Stimulated activated memory B cell treated with anti-CD40 and anti-IgM and Interleukin-4, amounts not matched to agents 10 μg/mL and 1 μg/mL and 100 μg/mL, for 72 hours (primary cell): ENCODE data around the gene UBASH3A.

Source experiments
- ATAC-seq: fragments of 150-1000 bp; cut with Tn5 transposase; 2 replicates; pipeline ENCODE4 v1.10.0; 2021
- H3K27ac Mint-ChIP-seq: one replicate; pipeline ENCODE4 v1.8.0; 2022; ENCODE audit warnings: mild to moderate bottlenecking, mixed read lengths
- H3K27me3 Mint-ChIP-seq: one replicate; pipeline ENCODE4 v1.8.0; 2022; ENCODE audit warnings: mixed read lengths
- H3K36me3 Mint-ChIP-seq: one replicate; pipeline ENCODE4 v1.8.0; 2022; ENCODE audit warnings: mixed read lengths
- H3K4me1 Mint-ChIP-seq: one replicate; pipeline ENCODE4 v1.8.0; 2022; ENCODE audit warnings: mixed read lengths
- H3K4me3 Mint-ChIP-seq: one replicate; pipeline ENCODE4 v1.8.0; 2022; ENCODE audit warnings: mild to moderate bottlenecking, moderate library complexity, mixed read lengths
- H3K9me3 Mint-ChIP-seq: one replicate; pipeline ENCODE4 v1.8.0; 2022; ENCODE audit warnings: mixed read lengths

Gene UBASH3A

DNA sequence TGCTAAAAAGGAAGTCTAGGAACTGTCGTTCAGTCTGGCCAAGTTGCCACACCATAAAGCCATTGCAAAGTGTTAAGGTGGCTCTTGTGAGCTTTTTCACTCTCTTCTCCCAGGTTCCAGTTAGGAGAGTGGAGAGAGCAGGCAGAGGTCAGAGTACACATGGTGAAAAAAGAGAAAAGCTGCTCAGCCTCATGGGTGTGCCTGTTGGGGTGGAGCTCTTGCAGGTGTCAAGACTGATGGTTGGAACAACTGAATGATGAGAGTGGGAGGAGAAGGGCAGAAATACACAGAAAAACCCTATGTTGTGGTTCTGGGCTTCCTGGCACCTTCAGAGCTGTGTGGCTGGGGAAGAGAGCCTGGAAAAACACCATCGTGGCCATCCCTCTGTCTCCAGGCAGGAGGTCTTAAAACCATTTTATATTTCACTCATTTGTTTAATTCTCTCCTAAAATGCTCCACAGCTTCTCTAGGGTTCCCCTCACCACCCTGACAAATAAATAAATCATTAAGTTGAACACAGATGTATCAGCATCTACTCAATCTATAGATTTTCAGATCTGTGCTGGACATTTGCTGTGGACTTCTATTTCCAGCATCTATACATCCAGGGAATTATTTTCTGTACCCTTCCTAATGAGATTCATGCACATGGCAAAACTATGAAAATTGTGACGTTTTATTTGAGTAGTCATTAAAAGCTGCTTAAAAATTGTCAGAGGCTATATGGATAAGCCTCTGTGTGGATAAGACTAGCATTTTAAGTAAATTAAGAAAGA lies 17.5 kb downstream of the UBASH3A start:
- Mint-ChIP-seq H3K27ac (no peak overlapping the region), H3K4me3 (no peak overlapping the region), H3K9me3 (peaks cover 8% of the 10 kb centered on the region), H3K4me1 (peaks cover 59% of the 10 kb centered on the region), H3K36me3 (no peaks in the 10 kb centered on the region), H3K27me3 (peaks cover 15% of the 10 kb centered on the region)
- no peak for ATAC-seq

DNA sequence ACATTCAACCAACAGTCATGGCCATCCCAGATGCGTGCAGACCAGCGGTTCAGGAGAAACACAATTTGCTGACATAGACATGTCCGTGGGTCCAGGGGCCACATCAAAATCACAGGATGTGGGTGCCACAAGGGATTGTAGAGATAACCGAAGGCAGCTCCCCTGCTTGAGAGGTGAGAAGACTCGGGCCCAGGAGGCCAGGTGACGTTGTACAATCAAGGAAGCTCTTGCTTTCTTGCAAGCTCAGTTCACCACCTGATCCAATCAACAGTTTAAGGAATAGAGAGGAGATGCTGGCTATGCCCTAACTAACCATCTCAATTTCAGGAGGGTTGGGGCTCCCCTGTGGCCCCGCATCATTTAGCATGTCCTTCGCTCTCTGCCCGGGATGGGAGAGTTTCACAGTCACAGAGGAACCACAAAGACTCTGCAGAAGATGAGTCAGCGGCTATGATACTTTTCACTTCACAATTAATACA lies 19.5 kb downstream of the UBASH3A start:
- ATAC-seq: peak; percentile 82
- Mint-ChIP-seq H3K27ac (no peak overlapping the region), H3K4me1 (peaks cover 48% of the 10 kb centered on the region), H3K27me3 (peaks cover 28% of the 10 kb centered on the region), H3K36me3 (no peaks in the 10 kb centered on the region), H3K9me3 (peaks cover 8% of the 10 kb centered on the region), H3K4me3 (no peak overlapping the region)

DNA sequence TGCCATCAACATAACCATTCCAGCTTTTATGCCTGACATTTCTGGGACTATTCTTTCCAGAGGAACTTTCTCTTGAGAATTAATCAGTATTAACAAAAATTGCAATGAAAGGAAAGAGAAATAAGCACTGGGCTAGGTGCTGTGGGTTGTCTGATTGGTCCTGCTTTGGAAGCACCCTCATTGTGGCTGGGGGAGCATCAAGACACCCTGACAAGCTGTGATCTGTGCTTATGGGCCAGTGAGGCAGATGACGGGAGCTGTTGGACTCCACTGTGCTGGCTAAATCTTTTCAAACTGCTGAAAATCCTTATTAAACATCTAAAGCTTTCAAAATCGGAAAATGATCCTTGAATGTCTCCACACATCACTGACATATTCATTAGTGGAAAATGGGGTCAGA lies 20.0 kb downstream of the UBASH3A start:
- Mint-ChIP-seq H3K4me3 (no peak overlapping the region), H3K36me3 (no peaks in the 10 kb centered on the region), H3K27ac (no peak overlapping the region), H3K4me1 (peaks cover 48% of the 10 kb centered on the region), H3K9me3 (peaks cover 8% of the 10 kb centered on the region), H3K27me3 (peaks cover 29% of the 10 kb centered on the region)
- no peak for ATAC-seq

DNA sequence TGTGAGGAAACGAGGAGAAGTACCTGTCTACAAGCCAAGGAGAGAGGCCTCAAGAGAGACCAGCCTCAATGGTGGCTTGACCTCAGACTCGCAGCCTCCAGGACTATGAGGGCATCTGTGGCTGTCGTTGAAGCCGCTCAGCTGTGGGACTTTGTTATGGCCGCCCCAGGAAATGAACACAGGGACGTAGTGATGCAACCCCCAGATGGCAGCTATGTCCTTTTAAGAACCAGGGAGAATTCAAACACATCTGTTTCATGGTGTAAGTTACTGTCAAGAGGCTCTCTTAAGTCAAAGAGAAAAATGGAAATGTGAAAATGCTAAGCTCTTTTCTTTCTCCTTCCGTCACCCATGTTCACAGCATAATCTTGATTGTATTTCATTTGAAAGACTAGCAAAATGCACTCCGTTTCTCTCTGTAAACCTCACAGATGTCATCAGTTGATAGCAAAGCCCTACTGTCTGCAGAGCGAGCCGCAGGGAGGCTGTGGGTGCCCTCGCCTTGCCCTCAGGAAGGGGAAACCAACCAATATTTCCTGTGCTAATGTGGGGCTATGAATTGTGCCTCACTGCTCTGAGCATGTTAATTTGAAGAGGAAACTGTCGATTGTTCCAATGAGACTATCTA lies 21.3 kb downstream of the UBASH3A start:
- Mint-ChIP-seq H3K9me3 (peaks cover 8% of the 10 kb centered on the region), H3K4me1 (peaks cover 48% of the 10 kb centered on the region), H3K4me3 (no peak overlapping the region), H3K27ac (peak overlapping the region; percentile 8), H3K27me3 (peaks cover 35% of the 10 kb centered on the region), H3K36me3 (no peaks in the 10 kb centered on the region)
- ATAC-seq: peak; percentile 70

DNA sequence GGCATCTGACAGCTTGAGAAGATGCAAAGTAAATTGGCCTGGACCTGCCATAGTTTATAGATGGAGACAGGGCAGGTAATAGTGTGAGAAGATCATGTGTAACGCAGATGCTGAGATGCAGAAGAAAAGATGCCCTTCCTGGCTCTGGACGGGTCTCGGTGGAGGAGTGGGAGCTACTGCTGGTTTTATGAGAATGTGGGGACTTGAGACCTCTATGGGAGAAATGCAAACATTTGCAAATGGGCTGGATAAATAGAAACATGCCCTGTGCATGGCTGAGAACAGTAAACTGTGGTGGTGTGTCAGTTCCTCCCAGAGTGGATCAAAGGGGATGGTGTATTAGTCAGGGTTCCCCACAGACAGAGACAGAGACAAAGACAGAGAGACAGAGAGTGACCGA lies 21.9 kb downstream of the UBASH3A start:
- peaks cover 8% of the 10 kb centered on the region for H3K9me3 Mint-ChIP-seq
- no peak for ATAC-seq
- no peak overlapping the region for H3K4me3 Mint-ChIP-seq
- no peaks in the 10 kb centered on the region for H3K36me3 Mint-ChIP-seq
- peaks cover 46% of the 10 kb centered on the region for H3K4me1 Mint-ChIP-seq
- H3K27ac Mint-ChIP-seq: peak overlapping the region; percentile 8
- H3K27me3 Mint-ChIP-seq: peaks cover 35% of the 10 kb centered on the region

DNA sequence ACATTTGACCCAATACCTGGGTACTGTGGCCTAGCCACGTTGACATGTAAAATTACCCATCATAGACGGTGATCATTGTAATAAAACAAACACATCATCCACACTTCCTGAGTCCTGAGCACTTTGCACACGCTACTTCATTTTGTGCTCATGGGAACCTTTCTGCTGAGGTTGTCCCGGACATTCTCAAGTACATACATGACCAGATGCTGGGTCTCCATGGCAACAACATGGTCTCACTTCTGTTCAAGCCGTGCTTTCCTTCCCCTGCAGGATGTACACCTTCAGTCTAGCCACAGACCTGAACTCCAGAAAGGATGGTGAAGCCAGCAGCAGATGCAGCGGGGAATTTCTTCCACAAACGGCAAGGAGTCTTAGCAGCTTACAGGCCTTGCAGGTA lies 22.7 kb downstream of the UBASH3A start:
- peaks cover 2% of the 10 kb centered on the region for H3K9me3 Mint-ChIP-seq
- no peak for ATAC-seq
- H3K36me3 Mint-ChIP-seq: no peaks in the 10 kb centered on the region
- peaks cover 35% of the 10 kb centered on the region for H3K27me3 Mint-ChIP-seq
- H3K4me3 Mint-ChIP-seq: no peak overlapping the region
- H3K27ac Mint-ChIP-seq: no peak overlapping the region
- peaks cover 37% of the 10 kb centered on the region for H3K4me1 Mint-ChIP-seq

DNA sequence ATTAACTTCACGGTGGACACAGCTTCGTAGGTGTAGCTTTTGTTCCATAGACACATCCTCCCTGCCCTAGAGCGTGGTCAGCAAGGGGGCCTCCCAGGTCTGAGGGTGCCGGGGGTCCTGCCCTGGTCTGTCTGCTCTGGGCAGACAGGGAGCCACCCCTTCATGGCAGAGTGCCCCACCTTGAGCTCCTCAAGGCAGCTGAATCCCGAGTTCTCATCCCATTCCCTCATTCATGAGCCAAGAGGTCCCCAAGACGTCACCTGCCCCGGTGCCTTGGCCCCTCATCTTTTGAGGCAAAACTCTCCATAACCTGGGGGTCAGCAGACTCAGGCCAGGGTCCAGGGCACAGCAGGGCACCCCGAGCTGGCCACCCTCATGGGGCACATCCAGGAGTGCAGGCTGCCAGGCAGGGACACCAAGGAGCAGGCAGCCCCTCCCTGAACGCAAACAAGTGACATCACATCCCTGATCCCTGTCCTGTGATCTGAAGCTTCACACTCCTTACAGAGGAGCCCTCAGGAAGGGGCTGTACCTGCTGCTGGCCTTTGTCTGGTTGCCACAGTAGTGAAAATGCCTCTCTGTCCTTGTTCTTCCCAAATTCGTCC lies 23.3 kb downstream of the UBASH3A start:
- Mint-ChIP-seq H3K4me3 (no peak overlapping the region), H3K4me1 (peaks cover 34% of the 10 kb centered on the region), H3K36me3 (no peaks in the 10 kb centered on the region), H3K27ac (no peak overlapping the region), H3K27me3 (peaks cover 35% of the 10 kb centered on the region), H3K9me3 (no peaks in the 10 kb centered on the region)
- ATAC-seq: no peak

DNA sequence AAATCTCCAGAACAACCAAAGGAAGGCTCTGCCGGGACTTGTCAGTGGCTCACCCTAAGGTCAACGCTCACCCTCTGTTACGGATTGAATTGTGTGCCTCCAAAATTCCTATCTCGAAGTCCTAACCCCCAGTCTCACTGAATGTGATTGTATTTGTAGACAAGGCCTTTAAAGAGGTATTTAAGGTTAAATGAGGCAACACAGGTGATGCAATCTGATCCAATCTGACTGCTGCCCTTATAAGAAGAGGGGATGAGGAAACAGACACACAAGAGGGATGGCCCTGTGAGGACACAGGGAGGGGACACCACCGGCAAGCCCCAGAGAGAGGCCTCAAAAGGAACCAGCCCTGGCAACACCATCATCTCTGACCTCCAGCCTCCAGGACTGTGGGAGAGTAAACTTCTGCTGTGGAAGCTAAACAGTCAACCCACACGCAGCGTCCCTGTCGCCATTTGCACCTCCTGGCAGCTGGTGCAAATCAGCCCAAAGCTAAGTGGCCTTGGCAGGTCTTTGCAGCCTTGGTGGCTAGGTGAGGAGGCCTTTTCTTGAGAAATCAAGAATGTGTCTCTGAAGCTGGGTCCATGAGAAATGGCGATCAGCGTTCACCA lies 24.2 kb downstream of the UBASH3A start:
- H3K36me3 Mint-ChIP-seq: no peaks in the 10 kb centered on the region
- H3K4me1 Mint-ChIP-seq: peaks cover 29% of the 10 kb centered on the region
- H3K27me3 Mint-ChIP-seq: peaks cover 34% of the 10 kb centered on the region
- H3K9me3 Mint-ChIP-seq: peaks cover 6% of the 10 kb centered on the region
- no peak for ATAC-seq
- H3K4me3 Mint-ChIP-seq: no peak overlapping the region
- no peak overlapping the region for H3K27ac Mint-ChIP-seq

DNA sequence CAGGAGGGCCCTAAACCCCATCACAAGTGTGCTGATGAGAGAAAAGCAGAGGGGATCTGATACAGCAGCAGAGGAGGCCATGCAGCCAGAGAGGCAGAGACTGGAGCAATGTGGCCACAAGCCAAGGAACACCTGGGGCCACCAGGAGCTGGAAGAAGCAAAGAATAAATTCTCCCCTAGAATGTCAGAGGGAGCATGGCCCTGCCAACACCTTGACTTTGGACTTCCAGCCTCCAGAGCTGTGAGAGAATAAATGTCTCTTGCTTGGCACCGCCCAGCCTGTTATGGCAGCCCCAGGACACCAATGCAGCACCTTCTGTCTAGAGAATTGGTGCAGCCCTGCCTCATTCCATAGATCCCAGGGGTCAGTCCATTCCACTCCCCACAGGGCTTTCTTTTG lies 25.3 kb downstream of the UBASH3A start:
- Mint-ChIP-seq H3K27me3 (peaks cover 34% of the 10 kb centered on the region), H3K9me3 (peaks cover 6% of the 10 kb centered on the region), H3K27ac (no peak overlapping the region), H3K4me3 (no peak overlapping the region), H3K4me1 (peaks cover 20% of the 10 kb centered on the region), H3K36me3 (no peaks in the 10 kb centered on the region)
- ATAC-seq: no peak

DNA sequence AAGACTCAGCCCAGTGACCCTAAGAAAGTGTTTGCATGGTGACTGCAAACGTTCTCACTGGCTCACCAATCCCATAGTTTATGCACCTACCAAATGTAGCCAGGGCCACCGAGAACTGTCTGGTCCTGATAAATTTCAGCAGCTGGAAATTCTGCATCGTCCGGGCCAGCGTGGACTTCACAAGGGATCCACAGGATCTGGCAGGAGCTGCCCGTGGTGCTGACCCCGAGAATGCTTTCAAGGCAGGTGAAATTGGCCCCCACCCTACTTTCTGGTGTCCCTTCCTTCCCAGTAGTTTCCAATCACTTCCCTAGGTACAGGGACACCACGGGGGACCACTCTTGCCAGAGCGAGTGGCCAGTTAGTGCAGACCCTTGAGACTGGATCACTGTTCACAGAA lies 26.2 kb downstream of the UBASH3A start:
- Mint-ChIP-seq H3K9me3 (peaks cover 6% of the 10 kb centered on the region), H3K4me3 (no peak overlapping the region), H3K27me3 (peaks cover 34% of the 10 kb centered on the region), H3K4me1 (peaks cover 12% of the 10 kb centered on the region), H3K36me3 (no peaks in the 10 kb centered on the region), H3K27ac (no peak overlapping the region)
- ATAC-seq: no peak

DNA sequence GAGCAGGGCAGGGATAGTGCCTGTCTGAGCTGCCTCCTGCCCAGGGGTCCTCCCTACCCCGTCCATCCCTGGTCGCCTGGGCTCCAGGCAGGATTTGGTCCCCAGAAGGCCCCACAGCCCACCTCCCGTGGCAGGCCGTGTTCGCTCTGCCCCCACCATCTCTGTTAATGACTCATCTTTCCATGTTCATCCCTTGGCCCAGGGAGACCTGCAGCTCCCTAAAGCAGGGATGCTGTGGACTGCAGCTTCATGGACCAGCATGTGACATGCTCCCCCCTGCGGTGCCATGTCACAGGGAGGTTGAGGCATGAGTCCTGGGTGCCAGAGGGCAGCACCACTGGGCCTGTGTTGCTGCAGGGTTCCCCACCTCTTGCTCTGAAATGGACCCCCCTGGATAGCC lies 26.8 kb downstream of the UBASH3A start:
- Mint-ChIP-seq H3K9me3 (peaks cover 9% of the 10 kb centered on the region), H3K36me3 (no peaks in the 10 kb centered on the region), H3K4me3 (no peak overlapping the region), H3K27ac (no peak overlapping the region), H3K27me3 (peaks cover 34% of the 10 kb centered on the region), H3K4me1 (peaks cover 5% of the 10 kb centered on the region)
- no peak for ATAC-seq

DNA sequence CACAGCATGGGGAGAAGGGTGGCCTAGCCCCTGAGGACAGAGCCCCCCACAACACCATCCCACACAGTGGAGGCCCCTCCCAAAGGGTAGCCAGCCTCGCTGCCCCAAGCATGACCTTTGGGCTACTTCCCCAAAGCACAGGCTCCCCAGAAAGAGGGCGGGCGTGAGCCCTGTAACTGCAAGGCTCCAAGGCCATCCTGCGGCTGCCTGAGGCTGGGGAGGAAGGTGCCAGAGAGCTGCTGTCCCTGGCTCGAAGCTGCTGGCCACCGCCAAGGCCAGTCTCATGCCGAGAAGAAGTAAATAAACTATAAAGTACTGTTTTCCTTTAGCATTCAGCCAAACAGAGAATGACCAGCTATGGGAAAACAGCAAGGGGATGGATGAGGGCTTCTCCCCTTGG lies 27.5 kb downstream of the UBASH3A start:
- Mint-ChIP-seq H3K27me3 (peaks cover 34% of the 10 kb centered on the region), H3K36me3 (no peaks in the 10 kb centered on the region), H3K4me1 (no peaks in the 10 kb centered on the region), H3K27ac (no peak overlapping the region), H3K9me3 (peaks cover 14% of the 10 kb centered on the region), H3K4me3 (no peak overlapping the region)
- no peak for ATAC-seq

DNA sequence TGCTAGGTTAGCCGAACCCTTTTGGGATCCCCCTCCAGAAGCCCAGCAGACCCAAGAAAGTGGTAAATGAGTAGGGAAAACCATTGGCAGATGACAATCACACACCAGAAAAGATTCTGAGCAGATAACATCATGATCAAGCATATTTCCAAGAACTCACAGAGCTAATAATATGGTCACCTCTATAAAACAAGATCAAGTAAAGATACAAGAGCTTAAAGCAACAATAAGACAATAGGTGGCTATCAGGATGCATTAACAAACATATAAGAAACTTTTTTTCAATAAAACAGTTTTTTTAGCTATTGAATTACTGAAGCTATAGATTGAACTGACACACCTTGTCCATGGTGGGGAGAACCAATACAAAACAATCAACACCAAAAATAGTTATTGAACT lies 29.0 kb downstream of the UBASH3A start:
- peaks cover 17% of the 10 kb centered on the region for H3K9me3 Mint-ChIP-seq
- no peak overlapping the region for H3K27ac Mint-ChIP-seq
- ATAC-seq: no peak
- no peaks in the 10 kb centered on the region for H3K36me3 Mint-ChIP-seq
- peaks cover 26% of the 10 kb centered on the region for H3K27me3 Mint-ChIP-seq
- H3K4me1 Mint-ChIP-seq: no peaks in the 10 kb centered on the region
- H3K4me3 Mint-ChIP-seq: no peak overlapping the region

DNA sequence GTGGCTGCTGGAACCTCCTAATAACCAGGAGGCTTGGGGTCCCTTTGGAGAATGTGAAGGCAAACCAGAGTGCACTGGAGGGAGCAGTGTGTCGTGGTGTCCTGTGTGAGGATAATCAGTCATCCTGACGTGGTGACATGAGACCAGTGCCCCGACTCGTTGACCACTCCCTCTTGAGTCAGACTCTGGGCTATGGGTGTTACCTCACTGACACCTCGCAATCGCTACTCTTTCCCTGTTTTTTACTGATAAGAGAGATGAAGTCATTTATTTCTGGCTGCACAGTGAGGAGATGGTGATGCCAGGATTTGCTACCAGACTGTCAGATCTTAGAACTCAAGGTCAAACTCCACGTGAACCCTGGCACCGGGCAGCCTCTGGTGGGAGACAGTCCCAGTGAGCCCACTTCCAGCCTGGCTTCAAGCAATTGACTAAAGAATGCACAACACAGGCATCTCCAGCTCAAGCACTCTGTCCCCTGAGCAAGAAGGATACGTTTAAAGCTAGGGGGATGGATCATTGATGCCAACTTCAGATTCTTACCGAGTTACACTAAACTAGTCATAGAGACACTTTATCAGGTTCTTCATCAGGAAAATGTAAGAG lies 30.3 kb downstream of the UBASH3A start:
- peaks cover 17% of the 10 kb centered on the region for H3K9me3 Mint-ChIP-seq
- H3K4me1 Mint-ChIP-seq: peaks cover 2% of the 10 kb centered on the region
- peaks cover 34% of the 10 kb centered on the region for H3K27me3 Mint-ChIP-seq
- H3K36me3 Mint-ChIP-seq: no peaks in the 10 kb centered on the region
- ATAC-seq: no peak
- H3K27ac Mint-ChIP-seq: no peak overlapping the region
- H3K4me3 Mint-ChIP-seq: no peak overlapping the region

DNA sequence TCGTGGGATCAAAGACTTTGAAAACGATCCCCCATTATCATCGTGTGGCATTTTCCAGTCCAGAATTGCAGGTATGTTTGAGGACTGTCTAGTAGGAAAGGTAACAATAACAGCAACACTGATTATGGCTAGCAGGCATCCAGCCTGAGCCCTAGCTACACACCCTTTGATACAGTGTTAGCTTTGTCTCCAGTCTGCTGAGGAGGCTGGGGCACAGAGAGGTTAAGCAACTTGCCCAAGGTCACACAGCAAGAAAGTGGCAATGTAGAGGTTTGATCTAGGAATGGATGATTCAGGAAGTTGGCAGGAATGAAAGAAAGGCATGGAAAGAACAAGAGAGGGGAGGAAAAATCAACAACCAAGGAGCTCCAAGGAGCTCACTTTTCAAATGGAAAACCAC lies 31.2 kb downstream of the UBASH3A start:
- H3K9me3 Mint-ChIP-seq: peaks cover 20% of the 10 kb centered on the region
- peaks cover 41% of the 10 kb centered on the region for H3K27me3 Mint-ChIP-seq

More for the DNA sequence above, 31.2 kb downstream of the UBASH3A start:
- ATAC-seq: no peak
- H3K4me1 Mint-ChIP-seq: peaks cover 10% of the 10 kb centered on the region
- H3K4me3 Mint-ChIP-seq: no peak overlapping the region
- no peak overlapping the region for H3K27ac Mint-ChIP-seq
- H3K36me3 Mint-ChIP-seq: no peaks in the 10 kb centered on the region
